HG03135 (cell line): Measurements from ENCODE around the gene SORBS2.

ENCODE experiments used
- ATAC-seq: cut with Tn5 transposase; IDR thresholded peaks from one replicate; pipeline ENCODE4 v1.9.1; 2021; ENCODE audit warnings: mild to moderate bottlenecking, moderate library complexity; ENCODE audit not compliant: unreplicated experiment

SORBS2 gene

GRCh38 chr4:185740471-185740873, 71.5 kb downstream of the SORBS2 start:
- no peak for ATAC-seq

GRCh38 chr4:185738820-185739219, 73.2 kb downstream of the SORBS2 start:
- no peak for ATAC-seq

- ATAC-seq, result no peak
Measured at GRCh38 chr4:185738038-185738552, 73.9 kb downstream of the SORBS2 start.

GRCh38 chr4:185737489-185738037, 74.4 kb downstream of the SORBS2 start:
- no peak for ATAC-seq

GRCh38 chr4:185736882-185737281, 75.1 kb downstream of the SORBS2 start:
- ATAC-seq, result no peak

- ATAC-seq, result no peak
Measured at GRCh38 chr4:185735866-185736400, 76.1 kb downstream of the SORBS2 start.

GRCh38 chr4:185734930-185735329, 77.1 kb downstream of the SORBS2 start:
- no peak for ATAC-seq

GRCh38 chr4:185734214-185734613, 77.8 kb downstream of the SORBS2 start:
- ATAC-seq, result peak; percentile 58

- ATAC-seq, result peak; percentile 52
Measured at GRCh38 chr4:185730849-185731608, 81.0 kb downstream of the SORBS2 start.

- peak; percentile 43 for ATAC-seq
Measured at GRCh38 chr4:185730387-185730786, 81.6 kb downstream of the SORBS2 start.

GRCh38 chr4:185729391-185729804, 82.6 kb downstream of the SORBS2 start:
- ATAC-seq, result no peak

GRCh38 chr4:185728893-185729292, 83.1 kb downstream of the SORBS2 start:
- no peak for ATAC-seq

- no peak for ATAC-seq
Measured at GRCh38 chr4:185726931-185727330, 85.1 kb downstream of the SORBS2 start.

GRCh38 chr4:185723631-185724260, 88.2 kb downstream of the SORBS2 start:
- ATAC-seq, result no peak

GRCh38 chr4:185722029-185722316, 90.0 kb downstream of the SORBS2 start:
- ATAC-seq, result no peak

GRCh38 chr4:185721190-185722028, 90.6 kb downstream of the SORBS2 start:
- no peak for ATAC-seq

GRCh38 chr4:185719500-185719858, 92.5 kb downstream of the SORBS2 start:
- ATAC-seq, result no peak

GRCh38 chr4:185718578-185719499, 93.2 kb downstream of the SORBS2 start:
- no peak for ATAC-seq

- ATAC-seq, result no peak
Measured at GRCh38 chr4:185717377-185717741, 94.6 kb downstream of the SORBS2 start.
